ENCODE data around the gene GAB1. TPM values are rescaled to one million over a fixed set of nuclear protein-coding genes. Genes with fewer than 3 reads are reported as not detected.

The GAB1 gene
- polyA plus RNA-seq, 3 donors from 2014 or later = 1.9 to 2.9 TPM; not detected in 1

Other genes with a start within 250 kb of the GAB1 start
- 10 to 100 TPM; 19.7 to 31.5 (median 25.4) TPM for gene USP38, start 152.0 kb upstream of the GAB1 start, polyA plus RNA-seq
- 10 to 100 TPM; 18.7 to 34.9 (median 20.1) TPM for gene SMARCA5, start 176.8 kb downstream of the GAB1 start, polyA plus RNA-seq

All from immature natural killer cell (primary cell).